ENCODE measurements around the gene PPIF. TPM values are rescaled to one million over a fixed set of nuclear protein-coding genes. Genes with fewer than 3 reads are reported as not detected.

PPIF gene
- total RNA-seq, 3 donors from 2014 or later: 16.0 to 39.3 (median 30.7) TPM

- intact Hi-C loops (cut with DNase I; ENCODE audit: low total_unique reads): no loop called here
- Histone ChIP-seq H3K27me3 (no peaks in the 10 kb centered on the region), H3K4me1 (peaks cover 42 to 70% of the 10 kb centered on the region in 2 donors), H3K4me3 (peak overlapping the region in 1 of 3 donors; percentile 13), H3K36me3 (no peaks in the 10 kb centered on the region), H3K27ac (peak overlapping the region in 1 of 2 donors; percentile 93), H3K9me3 (no peaks in the 10 kb centered on the region)
- TF ChIP-seq CTCF (IDR thresholded peaks at IDR 0.05) (no peak), POLR2AphosphoS5 (IDR thresholded peaks at IDR 0.05) (no peak), POLR2A (IDR thresholded peaks at IDR 0.05) (no peak)
- DNase-seq (ENCODE audit: low spot score in 2 of 2): peak in 1 of 2 donors; percentile 50
Observed at GRCh38 chr10:79404690-79405131, 57.4 kb downstream of the PPIF start.

Other genes starting within 250 kb of the PPIF start
- 10 to 100 TPM; 18.7 to 50.8 (median 48.8) TPM for gene ZCCHC24, start 98.2 kb downstream of the PPIF start, total RNA-seq
- gene EIF5AL1, start 165.1 kb downstream of the PPIF start, total RNA-seq: under 1 TPM; under 0.01 to 0.16 (median 0.15) TPM
- gene SFTPA2, start 212.9 kb downstream of the PPIF start, total RNA-seq: under 1 TPM in 1 of 3 donors, not detected in 2; 0.98 TPM

Data from breast epithelium (tissue), 4 donors.